ENCODE data around the gene TBC1D1. TPM values are rescaled to one million over a fixed set of nuclear protein-coding genes. Genes with fewer than 3 reads are reported as not detected.

TBC1D1 gene
- total RNA-seq, 4 donors from 2014 or later = 206 to 258 (median 221) TPM

- DNase-seq (ENCODE audit: extremely low spot score) = no peak
- peaks cover 26 to 79% (median 62%) of the 10 kb centered on the region in 4 donors for H3K4me1 ChIP-seq
- WGBS = 60% methylated on average over 5 of the region's 5 CpGs
- no peaks in the 10 kb centered on the region for H3K27me3 ChIP-seq
- intact Hi-C loops (cut with DNase I) = loop anchor here (5.0 kb wide), 3 partner anchors 85 to 145 kb away; no protein-coding TSS in a partner anchor
- H3K36me3 ChIP-seq = no peaks in the 10 kb centered on the region
- TF ChIP-seq CTCF (IDR thresholded peaks at IDR 0.05) (no peak), POLR2A (IDR thresholded peaks at IDR 0.05; ENCODE audit: low read depth) (no peak), EP300 (IDR thresholded peaks at IDR 0.05) (no peak), POLR2AphosphoS5 (IDR thresholded peaks at IDR 0.05) (no peak)
- no peaks in the 10 kb centered on the region for H3K9me3 ChIP-seq
- H3K4me3 ChIP-seq = peak overlapping the region; percentile 95 to 99 (median 96)
- H3K27ac ChIP-seq (replicated peaks in 1 of 4) = peak overlapping the region; percentile 94 to 98 (median 97)
These were observed 1.8 kb downstream of the TBC1D1 start for GRCh38 chr4:37892641-37893040.

DNA sequence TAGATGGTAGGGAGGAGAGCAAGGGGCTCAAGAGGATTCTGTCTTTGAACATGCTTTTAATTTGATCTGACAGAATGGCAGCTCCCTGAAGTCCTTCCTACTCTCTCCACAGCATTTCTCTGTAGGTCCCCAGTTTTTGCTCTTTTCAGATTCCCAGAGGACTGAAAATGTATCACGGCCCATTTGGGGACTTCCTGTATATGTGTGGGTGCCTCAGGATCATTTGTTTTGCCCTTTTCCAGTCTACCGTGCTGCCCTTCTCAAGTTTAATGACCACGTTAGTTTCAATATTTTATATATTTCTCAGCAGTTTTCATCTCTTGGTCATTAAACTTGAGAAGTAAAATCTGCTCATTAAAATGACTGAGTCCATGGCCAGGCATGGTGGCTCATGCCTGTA is 2.3 kb downstream of the TBC1D1 start:
- intact Hi-C loops (cut with DNase I) = loop anchor here (5.0 kb wide), 3 partner anchors 84 to 144 kb away; no protein-coding TSS in a partner anchor
- WGBS = 82% methylated on average over 3 of the region's 3 CpGs

GRCh38 chr4:37895271-37895670 is 4.4 kb downstream of the TBC1D1 start:
- WGBS = 86% methylated on average over 7 of the region's 7 CpGs
- H3K9me3 ChIP-seq = no peaks in the 10 kb centered on the region
- no peak overlapping the region for H3K27ac ChIP-seq (replicated peaks in 1 of 4)
- no peaks in the 10 kb centered on the region for H3K27me3 ChIP-seq
- no peaks in the 10 kb centered on the region for H3K36me3 ChIP-seq
- TF ChIP-seq POLR2A (IDR thresholded peaks at IDR 0.05; ENCODE audit: low read depth) (no peak), CTCF (IDR thresholded peaks at IDR 0.05) (no peak), POLR2AphosphoS5 (IDR thresholded peaks at IDR 0.05) (no peak)
- H3K4me3 ChIP-seq = no peak overlapping the region
- no peak for DNase-seq (ENCODE audit: extremely low spot score)
- peaks cover 26 to 59% (median 49%) of the 10 kb centered on the region in 4 donors for H3K4me1 ChIP-seq
- intact Hi-C loops (cut with DNase I) = no loop called here

More for the DNA sequence above, 2.3 kb downstream of the TBC1D1 start:
- Histone ChIP-seq H3K4me1 (peaks cover 26 to 80% (median 63%) of the 10 kb centered on the region in 4 donors), H3K36me3 (no peaks in the 10 kb centered on the region), H3K27me3 (no peaks in the 10 kb centered on the region), H3K27ac (replicated peaks in 1 of 4) (peak overlapping the region; percentile 94 to 98 (median 97)), H3K9me3 (no peaks in the 10 kb centered on the region), H3K4me3 (peak overlapping the region in 2 of 4 donors; percentile 96 to 99)
- DNase-seq (ENCODE audit: extremely low spot score) = no peak
- TF ChIP-seq EP300 (IDR thresholded peaks at IDR 0.05) = no peak
- TF ChIP-seq CTCF (IDR thresholded peaks at IDR 0.05) = no peak
- TF ChIP-seq POLR2A (IDR thresholded peaks at IDR 0.05; ENCODE audit: low read depth) = no peak
- no peak for TF ChIP-seq POLR2AphosphoS5 (IDR thresholded peaks at IDR 0.05)

- Histone ChIP-seq H3K9me3 (no peaks in the 10 kb centered on the region), H3K27me3 (no peaks in the 10 kb centered on the region), H3K4me3 (no peak overlapping the region), H3K27ac (replicated peaks in 1 of 4) (no peak overlapping the region), H3K4me1 (peaks cover 26 to 55% (median 45%) of the 10 kb centered on the region in 4 donors), H3K36me3 (no peaks in the 10 kb centered on the region)
- intact Hi-C loops (cut with DNase I) = no loop called here
- no peak for DNase-seq (ENCODE audit: extremely low spot score)
- TF ChIP-seq POLR2AphosphoS5 (IDR thresholded peaks at IDR 0.05) (no peak), POLR2A (IDR thresholded peaks at IDR 0.05; ENCODE audit: low read depth) (no peak), CTCF (IDR thresholded peaks at IDR 0.05) (no peak), EP300 (IDR thresholded peaks at IDR 0.05) (no peak)
These were observed 5.4 kb downstream of the TBC1D1 start for GRCh38 chr4:37896206-37896860.

Measured in esophagus muscularis mucosa (tissue), 4 donors.